GM12875 (cell line): ENCODE results near the gene DPY30.

Source experiments
- H3K4me3 ChIP-seq: one replicate; pipeline ENCODE4 v1.5.1; 2011; ENCODE audit warnings: low read depth, low read length, control low read depth
- CTCF ChIP-seq: IDR thresholded peaks from 2 replicates; pipeline ENCODE4 v1.5.1; 2011; ENCODE audit warnings: low read depth, mild to moderate bottlenecking, control low read depth, inconsistent platforms, low read length, moderate library complexity, borderline replicate concordance; ENCODE audit not compliant: insufficient read depth

The DPY30 gene

GRCh38 chr2:31992934-31993333, 46.7 kb downstream of the DPY30 start:
- no peak overlapping the region for H3K4me3 ChIP-seq
- no peak for TF ChIP-seq CTCF

GRCh38 chr2:31992025-31992579, 47.5 kb downstream of the DPY30 start:
- TF ChIP-seq CTCF = no peak
- H3K4me3 ChIP-seq = no peak overlapping the region

GRCh38 chr2:31989946-31990345, 49.7 kb downstream of the DPY30 start:
- no peak for TF ChIP-seq CTCF
- no peak overlapping the region for H3K4me3 ChIP-seq

GRCh38 chr2:31987454-31988220, 52.0 kb downstream of the DPY30 start:
- H3K4me3 ChIP-seq = no peak overlapping the region
- TF ChIP-seq CTCF = no peak

GRCh38 chr2:31986906-31987305, 52.7 kb downstream of the DPY30 start:
- TF ChIP-seq CTCF = no peak
- no peak overlapping the region for H3K4me3 ChIP-seq

GRCh38 chr2:31983762-31984467, 55.7 kb downstream of the DPY30 start:
- TF ChIP-seq CTCF = no peak
- H3K4me3 ChIP-seq = no peak overlapping the region
